ENCODE results near the gene CHCHD5. TPM values are rescaled to one million over a fixed set of nuclear protein-coding genes. Genes with fewer than 3 reads are reported as not detected.

CHCHD5 gene
- total RNA-seq, 2 donors from 2014 or later: 30.7 to 32.2 TPM

- intact Hi-C loops (cut with DNase I, micrococcal nuclease): no loop called here
- ATAC-seq (no peak), DNase-seq (no peak)
Observed at GRCh38 chr2:112618383-112618782, 34.0 kb downstream of the CHCHD5 start.

- intact Hi-C loops (cut with DNase I, micrococcal nuclease): loop anchor here in 1 of 2 donors (10.0 kb wide), 1 partner anchor 103 kb away; the partner anchor contains the start of gene NT5DC4
- DNase-seq: no peak
- ATAC-seq: no peak
Observed at GRCh38 chr2:112621790-112622527, 37.5 kb downstream of the CHCHD5 start.

- DNase-seq: no peak
- no peak for ATAC-seq
- intact Hi-C loops (cut with DNase I, micrococcal nuclease): loop anchor here in 1 of 2 donors (10.0 kb wide), 1 partner anchor 102 kb away; the partner anchor contains the start of gene NT5DC4
Observed at GRCh38 chr2:112622528-112622849, 38.1 kb downstream of the CHCHD5 start.

DNA sequence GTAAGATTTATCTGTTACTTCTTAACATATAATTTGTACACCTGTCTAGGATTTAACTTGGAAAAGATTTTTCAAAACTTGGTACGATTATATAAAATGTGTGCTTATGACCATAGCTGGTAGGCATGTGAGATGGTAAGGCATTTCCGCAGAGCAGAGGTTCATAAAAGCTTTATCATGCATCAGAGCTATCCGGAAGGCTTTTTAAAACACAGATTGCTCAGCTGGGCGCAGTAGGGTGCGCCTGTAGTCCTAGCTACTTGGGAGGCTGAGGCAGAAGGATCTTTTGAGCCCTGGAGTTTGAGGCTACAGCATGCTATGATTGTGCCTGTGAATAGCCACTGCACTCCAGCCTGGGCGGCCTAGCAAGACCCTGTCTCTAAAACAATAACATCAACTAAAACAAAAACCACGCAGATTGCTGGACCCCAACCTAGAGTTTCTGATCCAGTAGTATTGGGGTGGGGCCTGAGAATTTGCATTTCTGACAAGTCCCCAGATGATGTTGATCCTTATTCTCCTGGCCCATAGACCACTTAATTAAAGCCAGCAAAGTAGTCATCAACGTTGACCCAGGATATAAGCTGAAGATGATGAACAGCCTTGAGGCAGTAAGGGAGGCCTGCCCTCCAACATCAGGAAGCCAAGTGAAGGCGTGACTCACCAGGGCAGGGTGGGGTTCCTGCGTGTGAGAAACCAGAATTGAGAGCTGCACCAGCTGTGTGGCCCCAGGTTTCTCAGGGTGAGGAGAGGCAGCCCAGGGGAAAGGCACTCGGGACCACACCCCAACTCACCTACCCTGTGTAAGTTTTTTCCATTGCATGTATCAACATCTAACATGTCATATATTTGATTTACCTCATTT is 39.7 kb downstream of the CHCHD5 start:
- DNase-seq: peak; percentile 51 to 81
- intact Hi-C loops (cut with DNase I, micrococcal nuclease): loop anchor here in 1 of 2 donors (10.0 kb wide), 1 partner anchor 101 kb away; the partner anchor contains the start of gene NT5DC4

GRCh38 chr2:112625474-112626114 is 41.2 kb downstream of the CHCHD5 start:
- ATAC-seq: no peak
- DNase-seq: no peak
- intact Hi-C loops (cut with DNase I, micrococcal nuclease): loop anchor here (5.0 to 10.0 kb wide), 2 partner anchors 99 to 102 kb away; partner anchors contain the start of gene NT5DC4 (in 1 of the 2)

More for the DNA sequence above, 39.7 kb downstream of the CHCHD5 start:
- ATAC-seq: peak; percentile 91

GRCh38 chr2:112626604-112627059 is 42.2 kb downstream of the CHCHD5 start:
- ATAC-seq (peak; percentile 63), DNase-seq (peak in 1 of 2 donors; percentile 59)
- intact Hi-C loops (cut with DNase I, micrococcal nuclease): loop anchor here (5.0 to 10.0 kb wide), 2 partner anchors 98 to 101 kb away; partner anchors contain the start of gene NT5DC4 (in 1 of the 2)

- DNase-seq (no peak), ATAC-seq (peak; percentile 25)
- intact Hi-C loops (cut with DNase I, micrococcal nuclease): loop anchor here (5.0 to 10.0 kb wide), 2 partner anchors 97 to 100 kb away; partner anchors contain the start of gene NT5DC4 (in 1 of the 2)
Observed at GRCh38 chr2:112627060-112628040, 42.9 kb downstream of the CHCHD5 start.

DNA sequence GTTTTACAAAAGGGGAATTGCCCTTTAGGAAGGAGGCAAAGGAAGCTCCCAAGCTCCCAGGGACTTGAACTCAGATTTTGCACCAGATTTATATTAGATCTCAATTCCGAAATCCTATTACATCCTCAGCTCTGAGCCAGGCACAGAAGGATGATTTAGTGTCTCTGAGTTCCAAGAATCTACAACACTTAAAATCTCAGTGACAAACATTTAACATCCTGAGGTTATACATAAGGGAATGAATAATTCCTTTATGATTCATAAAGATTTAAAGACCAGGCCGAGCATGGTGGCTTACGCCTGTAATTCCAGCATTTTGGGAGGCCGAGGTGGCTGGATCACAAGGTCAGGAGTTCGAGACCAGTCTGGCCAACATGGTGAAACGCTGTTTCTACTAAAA is 44.8 kb downstream of the CHCHD5 start:
- no peak for ATAC-seq
- intact Hi-C loops (cut with DNase I, micrococcal nuclease): loop anchor here (5.0 to 10.0 kb wide), 2 partner anchors 96 to 98 kb away; partner anchors contain the start of gene NT5DC4 (in 1 of the 2)
- no peak for DNase-seq

DNA sequence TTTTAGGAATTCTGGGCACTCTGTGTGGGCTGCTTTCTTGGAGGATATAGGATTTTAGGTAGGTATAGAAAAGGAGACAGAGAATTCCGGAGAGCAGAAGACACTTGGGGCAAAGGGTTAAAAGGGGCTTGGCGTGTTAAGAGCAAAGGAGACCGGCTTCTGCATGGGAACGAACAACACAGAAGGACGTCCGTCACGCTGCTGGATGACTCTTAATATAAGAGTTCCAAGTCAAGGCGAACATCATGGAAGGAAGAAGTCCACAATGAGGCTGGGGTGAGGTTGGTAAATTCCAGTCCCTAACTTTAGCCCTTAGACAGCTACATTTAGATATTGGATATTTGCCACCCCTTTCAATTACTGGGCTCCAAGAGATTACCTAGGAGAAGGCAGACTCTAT is 45.4 kb downstream of the CHCHD5 start:
- intact Hi-C loops (cut with DNase I, micrococcal nuclease): loop anchor here (5.0 to 10.0 kb wide), 2 partner anchors 95 to 97 kb away; partner anchors contain the start of gene NT5DC4 (in 1 of the 2)
- ATAC-seq: no peak
- no peak for DNase-seq

DNA sequence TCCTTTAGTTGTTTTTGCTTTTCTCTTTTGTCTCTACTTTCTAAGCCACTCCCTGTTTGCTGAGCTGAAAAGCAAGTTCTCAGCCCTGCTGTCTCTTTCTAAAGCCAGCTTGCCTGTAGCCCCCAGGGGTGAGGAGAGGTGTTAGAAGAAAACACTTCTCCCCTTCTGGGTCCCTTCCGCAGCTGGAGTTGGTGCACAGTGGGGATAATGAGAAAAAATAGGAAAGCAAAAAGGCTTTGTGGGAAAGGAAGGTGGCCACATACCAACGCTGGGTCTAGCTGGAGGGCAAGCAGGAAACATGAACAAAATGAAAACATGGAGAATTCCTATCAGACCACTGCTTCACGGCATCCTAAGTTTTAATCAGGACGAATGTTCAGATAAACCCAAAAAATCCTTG is 45.9 kb downstream of the CHCHD5 start:
- DNase-seq (no peak), ATAC-seq (no peak)
- intact Hi-C loops (cut with DNase I, micrococcal nuclease): no loop called here

DNA sequence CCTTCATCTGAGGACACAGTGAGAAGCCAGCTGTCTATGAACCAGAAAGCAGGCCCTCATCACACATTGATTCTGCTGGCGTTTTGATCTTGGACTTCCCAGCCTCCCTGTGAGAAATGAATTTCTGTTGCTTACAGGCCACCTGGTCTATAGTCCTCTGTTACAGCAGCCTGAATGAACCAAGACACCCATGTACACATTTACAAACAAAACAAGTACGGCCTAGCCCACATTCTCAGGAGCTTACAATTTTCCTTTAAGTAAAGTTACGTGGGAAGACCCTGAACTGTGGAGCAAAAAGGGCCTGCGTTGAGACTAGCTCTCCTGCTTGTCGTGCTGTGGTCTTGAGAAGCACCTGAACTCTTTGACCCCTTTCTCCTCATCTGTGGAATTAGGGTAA is 49.3 kb downstream of the CHCHD5 start:
- ATAC-seq: no peak
- no peak for DNase-seq
- intact Hi-C loops (cut with DNase I, micrococcal nuclease): no loop called here

- no peak for DNase-seq
- intact Hi-C loops (cut with DNase I, micrococcal nuclease): no loop called here
- no peak for ATAC-seq
Observed at GRCh38 chr2:112634153-112634873, 49.9 kb downstream of the CHCHD5 start.

DNA sequence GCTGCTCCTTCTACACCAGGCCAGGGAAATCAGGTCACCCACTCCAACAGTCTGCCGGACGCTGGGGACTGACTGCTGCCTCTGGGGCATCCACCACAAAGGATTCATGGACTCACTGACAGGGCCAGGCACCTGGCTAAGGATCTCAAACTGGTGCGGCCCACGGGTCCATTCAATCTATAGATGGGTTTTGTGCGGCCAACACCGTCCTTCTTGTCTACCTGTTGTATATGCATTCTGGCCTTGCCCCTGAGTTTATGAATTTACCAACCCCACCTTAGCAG is 50.4 kb downstream of the CHCHD5 start:
- intact Hi-C loops (cut with DNase I, micrococcal nuclease): no loop called here
- ATAC-seq (no peak), DNase-seq (no peak)

DNA sequence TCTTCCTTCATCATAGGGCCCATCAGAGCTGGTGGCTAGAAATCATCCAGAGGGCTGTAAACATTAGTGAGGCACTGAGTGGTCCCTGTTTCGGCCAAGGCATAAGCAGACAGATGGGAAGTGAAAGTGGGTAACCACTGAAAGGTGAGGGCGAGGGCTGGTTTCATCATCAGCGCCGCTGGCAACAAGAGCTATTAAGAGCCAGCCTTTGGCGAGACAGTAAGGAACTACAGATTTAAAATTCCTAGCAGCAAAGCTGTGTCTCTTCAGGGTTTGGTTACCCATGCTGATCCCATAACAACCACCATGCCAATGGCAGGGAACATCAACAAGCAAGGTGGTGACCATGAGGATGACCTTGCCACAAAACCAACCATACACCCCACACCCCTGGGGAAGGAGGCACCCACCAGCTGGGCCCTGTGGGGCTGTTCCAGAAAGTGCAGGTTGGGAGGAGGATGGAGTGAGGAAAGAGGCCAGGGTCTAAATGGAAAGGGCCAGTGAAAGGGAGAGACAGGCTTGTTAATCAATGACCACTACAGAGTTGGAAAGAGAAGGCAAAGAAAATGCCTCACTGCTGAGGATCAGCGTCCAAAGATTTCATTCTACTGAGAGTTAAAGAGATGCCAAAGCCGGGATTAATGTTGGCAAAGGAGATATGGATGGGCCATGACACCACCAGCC is 52.3 kb downstream of the CHCHD5 start:
- intact Hi-C loops (cut with DNase I, micrococcal nuclease): no loop called here
- peak; percentile 12 for ATAC-seq
- DNase-seq: no peak

DNA sequence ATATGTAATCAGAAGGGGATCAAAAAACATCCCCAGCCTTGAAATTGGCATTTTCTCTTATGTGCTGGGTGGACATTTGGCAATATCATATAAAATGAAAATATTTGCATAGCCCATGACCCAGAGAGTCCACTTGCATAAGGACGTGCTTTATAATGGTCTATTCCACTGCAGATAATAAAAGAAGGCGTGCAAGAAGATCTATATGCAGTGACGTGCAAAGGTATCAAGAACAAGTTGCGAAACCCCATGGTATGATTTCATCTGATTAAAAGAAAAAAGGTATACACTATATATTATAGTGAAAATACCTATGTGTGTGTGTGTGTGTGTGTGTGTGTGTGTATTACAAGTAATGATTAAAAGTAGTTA is 52.9 kb downstream of the CHCHD5 start:
- ATAC-seq: peak; percentile 80
- no peak for DNase-seq
- intact Hi-C loops (cut with DNase I, micrococcal nuclease): no loop called here
